ENCODE results near the gene ANXA5.

The ANXA5 gene

GRCh38 chr4:121711263-121712000 is 14.7 kb upstream of the ANXA5 start:
- peak in 1 of 5 donors; percentile 33 for DNase-seq

DNA sequence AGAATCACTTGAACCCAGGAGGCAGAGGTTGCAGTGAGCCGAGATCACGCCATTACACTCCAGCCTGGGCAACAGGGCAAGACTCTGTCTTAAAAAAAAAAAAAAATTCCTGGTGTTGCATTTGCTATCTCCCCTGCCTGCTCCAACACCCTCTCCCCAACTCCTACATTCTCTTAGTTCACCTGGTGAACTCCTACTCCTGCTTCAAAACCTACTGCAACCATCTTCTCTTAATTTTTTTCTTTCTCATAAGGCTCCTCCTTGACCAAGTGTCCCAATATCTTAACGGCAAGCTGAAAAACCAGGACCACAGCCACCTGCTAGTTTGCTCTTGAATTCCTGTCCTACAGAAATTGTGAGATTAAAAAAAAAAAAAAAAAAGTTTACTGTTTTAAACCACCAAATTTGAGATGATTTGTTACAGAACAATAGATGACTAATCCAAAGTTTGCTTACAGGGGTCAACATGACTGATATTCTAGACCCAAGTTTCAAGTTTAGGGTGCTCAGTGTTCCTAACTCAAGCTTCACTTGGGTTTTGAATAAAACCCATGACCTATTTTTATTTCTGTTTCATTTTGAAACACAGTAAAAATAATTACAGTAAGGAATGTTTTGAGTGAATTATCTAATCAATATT is 13.1 kb upstream of the ANXA5 start:
- peak in 1 of 5 donors; percentile 26 for DNase-seq

DNA sequence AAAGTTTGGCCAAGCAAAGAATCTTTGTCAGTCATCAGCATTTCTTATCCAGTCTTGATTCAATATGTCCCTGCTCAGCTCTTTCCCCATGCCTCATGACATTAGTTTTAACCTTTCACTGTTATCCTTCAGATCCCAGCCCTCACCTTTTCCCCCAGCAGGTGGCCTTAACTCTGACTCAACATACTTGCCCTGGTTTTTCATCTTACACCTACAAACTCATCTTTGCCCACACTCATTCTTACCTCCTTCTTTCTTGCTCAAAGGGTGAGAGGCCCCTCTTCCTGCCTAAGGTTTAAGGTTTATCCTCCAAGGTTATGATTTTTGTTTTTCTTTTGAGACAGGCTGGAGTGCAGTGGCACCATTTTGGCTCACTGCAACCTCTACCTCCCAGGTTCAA is 10.6 kb upstream of the ANXA5 start:
- DNase-seq: peak in 1 of 5 donors; percentile 24

- peak in 1 of 5 donors; percentile 86 for DNase-seq
These were observed 9.8 kb upstream of the ANXA5 start for GRCh38 chr4:121706595-121707021.

DNA sequence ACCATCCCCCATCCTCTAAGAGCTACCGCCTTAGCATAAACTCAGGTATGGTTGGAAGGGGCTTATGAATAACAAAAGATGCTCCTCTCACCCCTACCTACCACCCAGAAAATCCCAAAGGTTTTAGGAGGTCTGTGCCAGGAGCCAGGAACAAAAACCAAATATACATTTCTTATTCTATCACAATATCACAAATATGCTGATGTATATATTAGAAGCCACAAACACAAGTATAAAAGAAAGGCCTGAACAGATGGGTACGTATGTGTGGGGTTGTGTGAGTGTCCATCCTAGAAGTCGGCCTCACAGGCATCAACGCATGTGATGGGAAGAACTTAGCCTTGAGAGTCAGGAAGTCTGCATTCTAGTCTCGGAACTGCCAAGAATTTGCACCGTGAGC is 8.7 kb upstream of the ANXA5 start:
- no peak for DNase-seq

DNA sequence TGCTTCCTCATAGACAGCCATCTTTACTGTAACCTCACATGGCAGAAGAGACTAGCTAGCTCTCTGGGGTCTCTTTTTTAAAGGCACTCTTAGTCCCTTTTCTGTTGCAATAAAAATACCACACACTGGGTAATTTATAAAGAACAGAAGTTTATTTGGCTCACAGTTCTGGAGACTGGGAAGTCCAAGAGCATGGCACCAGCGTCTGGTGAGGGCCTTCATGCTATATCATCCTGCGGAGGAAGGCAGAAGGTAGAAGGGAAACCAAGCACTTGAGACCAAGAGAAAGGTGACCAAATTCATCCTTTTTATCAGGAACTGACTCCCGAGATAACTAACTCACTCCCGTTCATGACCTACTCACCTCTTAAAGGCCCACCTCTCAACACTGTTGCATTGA is 5.4 kb upstream of the ANXA5 start:
- no peak for DNase-seq

DNA sequence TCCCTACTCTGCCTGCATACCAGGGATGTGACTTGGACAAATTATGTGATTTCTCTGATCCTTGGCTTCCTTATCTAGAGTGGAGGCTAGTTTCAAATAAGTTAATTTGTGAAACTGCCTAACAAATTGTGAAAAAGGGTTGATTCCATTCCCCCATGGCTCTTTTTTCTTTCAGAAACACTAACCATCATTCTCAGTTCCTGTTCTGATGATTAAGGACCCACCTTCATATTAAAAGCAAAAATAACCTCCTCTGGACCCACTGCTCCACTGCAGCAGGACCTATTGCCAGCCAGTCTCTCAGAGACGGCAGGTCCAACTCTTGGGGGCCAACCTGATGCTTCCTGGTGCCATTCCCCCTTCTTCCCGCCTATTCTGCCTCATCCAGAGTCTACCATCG is 4.5 kb upstream of the ANXA5 start:
- DNase-seq: no peak

GRCh38 chr4:121698236-121698671 is 1.5 kb upstream of the ANXA5 start:
- no peak for DNase-seq

DNA sequence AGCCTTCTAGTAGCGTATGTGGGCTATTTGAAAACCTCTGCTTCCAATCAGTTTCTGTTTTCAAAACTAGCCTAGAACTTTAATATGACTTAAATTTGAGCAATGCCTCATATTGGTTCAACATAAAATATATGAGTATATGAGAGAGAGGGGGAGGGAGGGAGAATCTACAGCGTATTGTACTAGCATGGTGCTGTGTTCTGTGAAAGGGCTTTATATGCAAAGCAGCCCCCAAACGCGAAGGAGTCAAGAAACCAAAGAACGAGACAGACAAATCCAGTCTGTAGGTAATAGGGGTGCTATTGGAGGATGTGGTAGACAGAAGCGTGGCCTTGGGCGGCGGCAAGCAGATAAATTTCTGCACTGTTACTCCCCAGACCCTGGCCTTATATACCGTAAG is 784 bp upstream of the ANXA5 start:
- peak in 1 of 5 donors; percentile 8 for DNase-seq

GRCh38 chr4:121696170-121696580 is 605 bp downstream of the ANXA5 start:
- DNase-seq: peak; percentile 13 to 75 (median 40)

- no peak for DNase-seq
These were observed 2.9 kb downstream of the ANXA5 start for GRCh38 chr4:121693886-121694285.

- DNase-seq: no peak
These were observed 3.3 kb downstream of the ANXA5 start for GRCh38 chr4:121693450-121693849.

GRCh38 chr4:121692261-121692660 is 4.5 kb downstream of the ANXA5 start:
- DNase-seq: no peak

GRCh38 chr4:121690001-121690400 is 6.8 kb downstream of the ANXA5 start:
- DNase-seq: no peak

DNA sequence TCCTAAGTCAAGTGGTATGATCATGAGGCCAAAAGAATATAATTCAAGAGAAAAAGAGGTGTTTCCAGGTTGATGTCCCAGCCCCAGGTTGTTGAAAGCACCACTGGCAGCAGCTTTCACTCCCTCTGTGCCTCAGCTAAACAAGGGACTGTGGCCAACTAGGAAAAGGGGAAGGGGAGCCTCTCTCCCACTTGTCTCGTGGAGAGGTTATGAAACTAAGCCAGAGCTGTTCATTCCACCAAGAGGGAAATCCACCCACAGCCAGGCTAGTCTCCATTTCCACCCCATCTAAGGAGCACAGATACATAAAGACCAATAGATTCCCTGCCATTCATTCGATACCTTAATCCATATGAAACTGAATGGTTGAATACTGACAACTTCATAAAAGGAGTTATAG is 8.1 kb downstream of the ANXA5 start:
- DNase-seq: no peak

DNA sequence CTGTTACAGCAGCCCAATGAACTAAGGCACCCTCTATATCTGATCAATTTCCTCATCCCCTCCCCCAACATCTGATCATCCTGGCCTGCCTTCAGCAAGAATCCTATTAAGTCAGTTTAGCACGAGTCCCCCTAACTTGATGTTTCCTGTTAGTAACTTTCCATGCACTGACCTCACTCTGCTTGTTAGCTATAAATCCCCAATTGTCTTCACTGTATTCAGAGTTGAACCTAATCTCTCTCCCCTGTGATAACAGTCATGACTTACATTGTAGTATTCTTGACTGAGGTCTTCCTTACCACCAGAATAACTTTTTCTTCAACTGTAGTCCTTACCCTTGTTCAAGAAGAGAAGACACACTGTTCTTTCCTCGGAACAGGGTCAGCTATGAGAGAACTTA is 8.5 kb downstream of the ANXA5 start:
- DNase-seq: no peak

DNA sequence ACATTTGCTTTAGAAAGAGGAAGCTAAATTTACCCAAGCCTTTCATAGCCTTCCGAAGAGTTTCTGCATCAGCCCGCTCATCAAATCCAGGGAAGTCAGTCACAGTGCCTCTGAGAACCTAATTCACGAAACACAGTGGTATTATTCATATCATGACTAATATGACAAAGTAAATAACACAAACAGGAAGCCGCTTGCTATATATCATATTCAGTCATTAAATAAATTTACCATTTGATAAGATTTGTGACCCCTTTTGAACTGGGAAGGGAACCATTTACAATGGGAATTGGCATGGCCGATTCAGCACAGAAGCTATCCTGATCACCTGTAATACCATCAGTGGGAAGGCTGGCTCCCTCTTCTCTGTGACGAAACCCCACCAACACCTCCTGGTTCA is 10.5 kb downstream of the ANXA5 start:
- no peak for DNase-seq

- no peak for DNase-seq
These were observed 11.5 kb downstream of the ANXA5 start for GRCh38 chr4:121685257-121685656.

DNA sequence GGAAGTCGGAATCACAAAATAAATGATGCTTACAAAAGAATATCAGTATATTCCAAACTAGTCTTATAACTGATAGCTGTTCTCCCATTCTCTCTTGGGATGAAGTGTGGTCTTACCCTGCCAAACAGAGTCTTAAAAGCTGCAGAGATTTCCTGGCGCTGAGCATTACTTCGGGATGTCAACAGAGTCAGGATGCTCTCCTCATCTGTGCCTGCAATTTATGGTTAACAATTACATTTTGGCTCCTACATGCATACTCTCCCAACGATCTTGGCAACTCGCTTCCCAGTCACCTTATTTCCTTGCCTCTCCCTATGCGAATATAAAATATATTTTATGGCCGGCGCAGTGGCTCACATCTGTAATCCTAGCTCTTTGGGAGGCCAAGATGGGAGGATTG is 12.2 kb downstream of the ANXA5 start:
- no peak for DNase-seq

- no peak for DNase-seq
These were observed 12.8 kb downstream of the ANXA5 start for GRCh38 chr4:121684016-121684415.

- DNase-seq: no peak
These were observed 16.2 kb downstream of the ANXA5 start for GRCh38 chr4:121680571-121680970.

GRCh38 chr4:121679951-121680350 is 16.8 kb downstream of the ANXA5 start:
- no peak for DNase-seq

- DNase-seq: no peak
These were observed 17.5 kb downstream of the ANXA5 start for GRCh38 chr4:121679267-121679666.

DNA sequence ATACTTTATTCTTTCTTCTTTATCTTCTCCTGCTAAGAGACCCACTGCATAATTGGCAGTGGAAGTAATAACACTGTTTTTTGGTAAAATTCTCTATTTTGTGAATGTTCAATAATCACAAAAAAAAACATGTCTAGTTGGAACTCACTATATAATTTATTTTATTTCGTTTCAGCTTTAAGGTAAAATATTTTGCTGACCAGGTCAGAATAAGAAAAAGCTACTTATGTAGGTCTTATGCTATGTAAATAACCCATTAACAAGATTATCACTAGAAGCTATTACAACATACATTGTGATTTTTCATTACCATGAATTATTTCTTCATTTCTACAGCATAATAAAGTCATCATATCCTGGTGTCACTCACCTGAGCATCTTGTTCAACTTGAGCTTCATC is 19.3 kb downstream of the ANXA5 start:
- no peak for DNase-seq
